HG02973 (cell line): ENCODE data around the gene TMEM38A.
"Not testable (repeated sequence)": the region's sequence is repeated elsewhere in the genome, so short reads cannot be mapped to it uniquely, and the experiment has no call there.

Source experiments
- ATAC-seq: cut with Tn5 transposase; IDR thresholded peaks from one replicate; pipeline ENCODE4 v1.9.1; 2021; ENCODE audit warnings: moderate library complexity; ENCODE audit not compliant: unreplicated experiment

Gene TMEM38A

DNA sequence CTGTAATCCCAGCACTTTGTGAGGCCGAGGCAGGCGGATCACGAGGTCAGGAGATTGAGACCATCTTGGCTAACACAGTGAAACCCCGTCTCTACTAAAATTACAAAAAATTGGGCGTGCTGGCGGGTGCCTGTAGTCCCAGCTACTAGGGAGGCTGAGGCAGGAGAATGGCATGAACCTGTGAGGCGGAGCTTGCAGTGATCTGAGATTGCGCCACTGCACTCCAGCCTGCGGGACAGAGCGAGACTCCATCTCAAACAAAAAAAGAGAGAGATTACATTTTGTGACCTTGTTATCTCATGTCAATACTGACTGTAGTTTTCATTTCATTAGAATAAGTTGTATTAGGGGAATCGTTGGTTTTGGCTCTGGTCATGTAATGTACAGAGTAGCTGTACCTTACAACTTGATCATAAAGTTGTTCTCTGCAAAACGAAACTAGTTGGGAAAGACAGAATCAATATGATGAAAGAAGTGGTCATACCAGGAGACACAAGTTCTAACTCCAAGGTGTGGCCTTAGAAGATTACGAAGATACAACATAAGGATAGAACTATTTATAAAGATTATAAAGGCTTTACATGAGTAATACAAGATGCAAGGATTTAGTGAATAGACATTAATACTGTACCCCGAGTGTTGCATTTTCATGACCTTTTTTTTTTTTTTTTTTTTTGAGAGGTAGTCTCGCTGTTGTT is 15.3 kb downstream of the TMEM38A start:
- ATAC-seq = no peak

GRCh38 chr19:16677055-16677454 is 16.1 kb downstream of the TMEM38A start:
- ATAC-seq = no peak

GRCh38 chr19:16678498-16678897 is 17.6 kb downstream of the TMEM38A start:
- ATAC-seq = no peak

- ATAC-seq = no peak
These were observed 18.9 kb downstream of the TMEM38A start for GRCh38 chr19:16679811-16680210.

DNA sequence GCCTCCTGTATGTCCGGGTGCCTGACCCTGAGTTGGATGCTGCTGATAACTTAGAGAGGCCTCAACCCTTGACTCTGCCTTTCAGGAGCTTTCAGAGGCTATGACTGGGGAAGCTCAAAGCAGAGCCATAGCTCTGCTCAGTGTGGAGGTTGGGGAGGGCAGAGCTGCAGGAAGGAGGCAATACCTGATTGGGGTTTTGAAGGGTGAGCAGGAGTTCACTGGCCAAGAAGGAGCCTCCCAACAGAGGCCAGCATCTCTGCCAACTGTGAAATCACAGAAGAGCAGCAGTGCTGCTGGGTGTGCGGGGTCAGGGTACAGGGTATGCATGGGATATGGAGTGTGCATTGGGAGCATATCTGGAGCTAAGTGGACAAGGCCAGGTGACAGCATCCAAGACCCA is 21.6 kb downstream of the TMEM38A start:
- ATAC-seq = no peak

- no peak for ATAC-seq
These were observed 23.3 kb downstream of the TMEM38A start for GRCh38 chr19:16684216-16684615.

DNA sequence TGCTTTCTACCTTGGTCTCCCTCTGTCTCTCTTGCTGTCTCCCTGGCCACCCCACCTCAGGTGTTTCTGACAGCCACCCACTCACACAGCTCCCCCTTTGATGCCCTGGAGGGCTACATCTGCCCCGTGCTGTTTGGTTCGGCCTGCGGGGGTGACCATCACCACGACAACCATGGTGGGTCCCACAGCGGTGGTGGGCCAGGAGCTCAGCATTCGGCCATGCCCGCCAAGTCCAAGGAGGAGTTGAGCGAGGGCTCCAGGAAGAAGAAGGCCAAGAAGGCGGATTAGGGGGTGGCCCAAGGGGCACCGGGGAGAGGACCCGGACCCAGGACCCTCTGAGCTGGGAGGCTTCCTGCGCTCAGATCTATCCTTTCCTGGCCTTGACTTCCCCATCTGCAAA is 27.1 kb downstream of the TMEM38A start:
- ATAC-seq = no peak

- ATAC-seq = no peak
These were observed 38.0 kb downstream of the TMEM38A start for GRCh38 chr19:16698914-16699313.

DNA sequence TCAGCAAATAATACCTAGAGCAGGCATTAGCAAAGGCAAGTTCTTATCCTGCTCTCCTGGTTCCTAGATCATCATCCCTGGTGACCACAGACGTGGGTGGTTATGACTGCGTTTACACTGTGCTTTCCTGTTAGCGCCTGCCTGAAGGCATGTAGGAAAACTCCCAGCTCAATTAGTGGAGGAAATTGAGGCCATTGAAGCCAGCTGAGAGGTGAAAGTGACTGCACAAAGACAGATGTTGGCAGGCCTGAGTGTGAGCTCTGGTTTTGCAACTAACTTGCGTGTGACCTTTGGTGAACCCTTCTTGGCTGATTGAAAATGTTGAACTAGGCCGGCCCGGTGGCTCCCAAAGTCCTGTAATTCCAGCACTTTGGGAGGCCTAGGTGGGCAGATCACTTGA is 41.2 kb downstream of the TMEM38A start:
- no peak for ATAC-seq

DNA sequence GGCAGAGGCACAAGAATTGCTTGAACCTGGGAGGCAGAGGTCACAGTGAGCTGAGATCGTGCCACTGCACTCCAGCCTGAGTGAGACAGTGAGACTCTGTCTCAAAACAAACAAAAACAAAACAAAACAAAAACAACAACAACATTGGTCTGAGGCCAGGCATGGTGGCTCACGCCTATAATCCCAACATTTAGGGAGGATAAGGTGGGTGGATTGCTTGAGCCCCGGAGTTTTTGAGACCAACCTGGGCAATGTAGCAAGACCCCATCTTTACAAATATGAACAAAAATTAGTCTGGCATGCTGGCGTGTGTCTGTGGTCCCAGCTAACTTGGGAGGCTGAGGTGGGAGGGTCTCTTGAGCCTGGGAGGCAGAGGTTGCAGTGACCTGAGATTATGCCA is 42.7 kb downstream of the TMEM38A start:
- no peak for ATAC-seq

DNA sequence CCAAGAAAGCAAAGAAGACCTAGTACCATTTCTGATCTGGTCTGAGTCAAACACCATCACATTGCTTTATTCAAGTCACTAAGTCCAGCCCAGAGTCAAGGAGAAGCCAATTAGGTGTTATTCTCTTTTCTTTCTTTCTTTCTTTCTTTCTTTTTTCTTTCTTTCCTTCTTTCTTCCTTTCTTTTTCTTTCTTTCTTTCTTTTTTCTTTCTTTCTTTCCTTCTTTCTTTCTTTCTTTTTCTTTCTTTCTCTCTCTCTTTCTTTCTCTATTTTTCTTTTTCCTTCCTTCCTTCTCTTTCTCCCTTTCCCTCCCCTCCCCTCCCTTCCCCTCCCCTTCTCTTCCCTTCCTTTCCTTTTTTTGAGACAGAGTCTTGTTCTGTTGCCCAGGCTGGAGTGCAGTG is 49.9 kb downstream of the TMEM38A start:
- not testable (repeated sequence) for ATAC-seq

DNA sequence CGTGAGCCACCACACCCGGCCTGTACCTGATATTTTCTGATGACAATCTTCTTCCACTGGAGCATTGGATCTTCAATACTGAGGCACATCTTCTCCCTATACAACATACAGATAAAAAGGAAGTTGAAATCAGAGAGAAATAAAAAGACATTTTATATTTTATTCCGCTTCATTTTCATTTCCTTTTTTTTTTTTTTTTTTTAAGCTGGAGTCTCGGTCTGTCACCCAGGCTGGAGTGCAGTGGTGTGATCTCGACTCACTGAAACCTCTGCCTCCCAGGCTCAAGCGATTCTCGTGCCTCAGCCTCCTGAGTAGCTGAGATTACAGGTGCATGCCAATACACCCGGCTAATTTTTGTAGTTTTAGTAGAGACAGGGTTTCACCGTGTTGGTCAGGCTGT is 51.4 kb downstream of the TMEM38A start:
- ATAC-seq = not testable (repeated sequence)

GRCh38 chr19:16714702-16715287 is 53.9 kb downstream of the TMEM38A start:
- ATAC-seq = no peak

GRCh38 chr19:16715611-16716010 is 54.7 kb downstream of the TMEM38A start:
- no peak for ATAC-seq

DNA sequence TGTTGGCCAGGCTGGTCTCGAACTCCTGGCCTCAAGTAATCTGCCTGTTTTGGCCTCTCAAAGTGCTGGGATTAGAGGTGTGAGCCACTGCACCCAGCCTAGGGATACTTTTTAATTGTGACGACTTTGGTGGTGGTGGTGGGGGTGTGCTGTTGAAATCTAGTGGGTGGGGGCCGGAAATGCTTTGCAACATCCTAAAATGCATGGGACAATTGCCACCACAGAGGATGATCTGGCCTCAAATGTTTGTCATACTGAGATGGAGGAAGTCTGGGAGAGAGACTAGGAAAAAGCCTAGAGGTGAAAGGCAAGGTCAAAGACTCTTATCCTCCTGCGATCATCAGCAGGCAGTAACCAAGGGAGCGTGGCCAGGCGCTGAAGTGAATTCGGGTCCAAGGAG is 60.1 kb downstream of the TMEM38A start:
- ATAC-seq = no peak

- ATAC-seq = no peak
These were observed 61.7 kb downstream of the TMEM38A start for GRCh38 chr19:16722591-16722990.

DNA sequence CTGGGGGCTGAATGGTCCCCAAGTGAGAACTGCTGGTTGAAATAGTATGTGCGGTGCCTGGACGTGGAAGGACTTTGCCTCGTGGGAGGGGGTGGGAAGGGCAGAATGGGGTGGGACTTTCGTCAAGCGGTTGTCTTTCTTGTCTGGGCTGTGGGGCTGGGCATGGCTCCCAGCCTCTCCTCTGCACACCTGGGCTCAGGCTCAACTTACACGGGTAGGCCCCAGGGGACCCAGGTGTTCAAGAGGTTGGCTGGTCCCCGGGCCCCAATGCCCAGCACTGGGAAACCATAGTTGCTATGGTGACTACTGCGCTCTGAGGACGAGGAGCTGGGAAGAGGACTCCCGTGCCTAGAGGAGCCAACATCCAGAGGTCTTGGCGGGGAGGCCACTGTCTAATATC is 66.0 kb downstream of the TMEM38A start:
- ATAC-seq = no peak

- not testable (repeated sequence) for ATAC-seq
These were observed 74.8 kb downstream of the TMEM38A start for GRCh38 chr19:16735650-16736266.

- ATAC-seq = no peak
These were observed 75.8 kb downstream of the TMEM38A start for GRCh38 chr19:16736709-16737108.

DNA sequence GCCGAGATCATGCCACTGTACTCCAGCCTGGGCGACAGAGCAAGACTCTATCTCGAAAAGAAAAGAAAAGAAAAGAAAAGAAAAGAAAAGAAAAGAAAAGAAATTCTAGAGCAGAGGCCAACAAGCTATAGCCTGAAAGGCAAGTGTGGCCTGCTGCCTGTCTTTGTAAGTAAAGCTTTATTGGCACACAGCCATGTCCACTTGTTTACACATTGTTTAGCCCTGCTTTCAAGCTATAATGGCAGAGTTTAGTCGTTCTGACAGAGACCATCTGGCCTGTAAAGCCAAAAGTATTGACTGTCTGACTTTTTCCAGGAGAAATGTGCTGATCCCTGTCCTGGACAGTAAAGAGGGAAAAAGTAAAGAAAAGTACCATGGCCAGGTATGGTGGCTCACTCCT is 77.0 kb downstream of the TMEM38A start:
- ATAC-seq = no peak

GRCh38 chr19:16739546-16739945 is 78.6 kb downstream of the TMEM38A start:
- no peak for ATAC-seq
